ENCODE measurements around the gene BAIAP2L1.
A peak's percentile ranks its signal among the peaks of the same experiment; 100 is the strongest.

BAIAP2L1 gene

GRCh38 chr7:98248156-98248555 is 152.7 kb downstream of the BAIAP2L1 start (continued):
- TF ChIP-seq ZNF518A (tag by site-specific recombination; conservative IDR thresholded peaks at IDR 0.05; ENCODE audit: low read depth) (no peak), ZNF530 (tag by site-specific recombination; IDR thresholded peaks at IDR 0.05; ENCODE audit: low read depth) (no peak), ZSCAN5A (tag by site-specific recombination; IDR thresholded peaks at IDR 0.05) (no peak)

GRCh38 chr7:98244871-98245270 is 156.0 kb downstream of the BAIAP2L1 start:
- Histone ChIP-seq H3K27ac (ENCODE audit: extremely low read depth, low read depth, low read length) (no peak overlapping the region), H3K9me3 (ENCODE audit: control insufficient read depth, insufficient read depth, low read depth, low read length) (no peaks in the 10 kb centered on the region), H3K36me3 (ENCODE audit: control insufficient read depth in 2 of 2, insufficient read depth in 1 of 2, low read length in 2 of 2) (peaks cover 3 to 4% of the 10 kb centered on the region in 2 experiments; a peak in 2 of 3 replicates), H3K4me1 (ENCODE audit: control insufficient read depth, insufficient read depth, low read length) (no peaks in the 10 kb centered on the region), H3K4me3 (ENCODE audit: low read depth, low read length) (no peak overlapping the region)
- CTCF ChIA-PET, result interaction anchor here (0.7 to 0.8 kb wide), 2 partner anchors 10 to 223 kb away, joined by 3 read pairs; no protein-coding TSS in a partner anchor
- TF ChIP-seq ZNF114 (tag by site-specific recombination; IDR thresholded peaks at IDR 0.05) (no peak), ZNF529 (tag by site-specific recombination; IDR thresholded peaks at IDR 0.05; ENCODE audit: insufficient replicate concordance) (no peak), ZNF155 (tag by site-specific recombination; IDR thresholded peaks at IDR 0.05) (no peak), OSR2 (tag by site-specific recombination; IDR thresholded peaks at IDR 0.05) (no peak), REPIN1 (tag by site-specific recombination; IDR thresholded peaks at IDR 0.05; ENCODE audit: low read depth) (no peak), ZNF76 (tag by site-specific recombination; IDR thresholded peaks at IDR 0.05; ENCODE audit: borderline replicate concordance, low read depth) (no peak), ZNF488 (tag by site-specific recombination; IDR thresholded peaks at IDR 0.05) (no peak)
- POLR2A ChIA-PET, result no interaction called here

GRCh38 chr7:98242934-98243333 is 158.0 kb downstream of the BAIAP2L1 start:
- Histone ChIP-seq H3K27ac (ENCODE audit: extremely low read depth, low read depth, low read length) (no peak overlapping the region), H3K36me3 (ENCODE audit: control insufficient read depth in 2 of 2, insufficient read depth in 1 of 2, low read length in 2 of 2) (peaks cover 0 to 9% of the 10 kb centered on the region in 2 experiments; a peak in 2 of 3 replicates), H3K4me3 (ENCODE audit: low read depth, low read length) (no peak overlapping the region), H3K4me1 (ENCODE audit: control insufficient read depth, insufficient read depth, low read length) (no peaks in the 10 kb centered on the region), H3K9me3 (ENCODE audit: control insufficient read depth, insufficient read depth, low read depth, low read length) (no peaks in the 10 kb centered on the region)
- CTCF ChIA-PET, result no interaction called here
- POLR2A ChIA-PET, result no interaction called here
- TF ChIP-seq ZNF510 (tag by site-specific recombination; IDR thresholded peaks at IDR 0.05; ENCODE audit: insufficient replicate concordance) (no peak), EGR2 (tag by site-specific recombination; IDR thresholded peaks at IDR 0.05; ENCODE audit: low read depth) (peak; percentile 88), CTCF (tag by site-specific recombination; IDR thresholded peaks at IDR 0.05) (no peak), ZNF354C (tag by site-specific recombination; IDR thresholded peaks at IDR 0.05; ENCODE audit: borderline replicate concordance, low read depth) (no peak), ZNF423 (tag by site-specific recombination; IDR thresholded peaks at IDR 0.05) (no peak), ZNF10 (tag by site-specific recombination; IDR thresholded peaks at IDR 0.05) (no peak), KLF16 (tag by site-specific recombination; IDR thresholded peaks at IDR 0.05) (no peak), ZNF76 (tag by site-specific recombination; IDR thresholded peaks at IDR 0.05; ENCODE audit: borderline replicate concordance, low read depth) (no peak), ZFHX2 (tag by site-specific recombination; conservative IDR thresholded peaks at IDR 0.05) (peak; percentile 88), KLF1 (tag by site-specific recombination; IDR thresholded peaks at IDR 0.05) (peak; percentile 79), ZNF148 (tag by site-specific recombination; IDR thresholded peaks at IDR 0.05; ENCODE audit: borderline replicate concordance) (no peak)
